GM21526 (cell line): ENCODE data around the gene CABLES1.
"Not testable (repeated sequence)": the region's sequence is repeated elsewhere in the genome, so short reads cannot be mapped to it uniquely, and the experiment has no call there.

Experiments used
- ATAC-seq: cut with Tn5 transposase; IDR thresholded peaks from one replicate; pipeline ENCODE4 v1.9.1; 2021; ENCODE audit warnings: moderate library complexity; ENCODE audit not compliant: unreplicated experiment, low FRiP score

The CABLES1 gene

DNA sequence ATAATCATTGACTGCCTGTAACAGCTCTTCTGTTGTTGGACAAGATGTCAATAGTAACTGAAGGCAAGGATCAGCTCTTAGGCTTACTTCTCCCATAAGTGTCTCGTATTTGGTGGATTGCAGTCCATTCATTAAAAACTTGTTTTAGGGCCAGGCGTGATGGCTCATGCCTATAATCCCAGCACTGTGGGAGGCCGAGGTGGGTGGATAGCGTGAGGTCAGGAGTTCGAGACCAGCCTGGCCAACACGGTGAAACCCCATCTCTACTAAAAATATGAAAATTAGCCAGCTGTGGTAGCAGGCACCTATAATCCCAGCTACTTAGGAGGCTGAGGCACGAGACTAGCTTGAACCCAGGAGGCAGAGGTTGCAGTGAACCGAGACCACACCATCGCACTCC, 26.1 kb upstream of the CABLES1 start:
- not testable (repeated sequence) for ATAC-seq

DNA sequence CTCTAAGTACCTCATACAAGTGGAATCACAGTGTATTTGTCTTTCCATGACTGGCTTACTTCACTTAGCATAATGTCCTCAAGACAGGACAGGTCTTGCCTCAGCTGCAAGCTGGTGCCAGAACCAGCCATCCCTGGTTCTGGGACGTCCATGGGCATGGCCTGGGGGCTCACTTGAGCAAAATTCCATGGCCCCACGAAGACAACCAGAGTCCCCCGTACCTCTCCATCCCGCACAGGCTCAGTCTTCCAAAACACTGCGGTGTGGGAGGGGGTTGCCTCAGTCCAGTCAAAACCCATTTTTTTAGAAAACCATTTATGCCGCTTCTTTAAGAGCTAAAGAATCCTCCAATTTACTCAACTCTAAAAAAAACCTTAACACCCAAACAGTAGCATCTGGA, 21.7 kb upstream of the CABLES1 start:
- ATAC-seq, result no peak

DNA sequence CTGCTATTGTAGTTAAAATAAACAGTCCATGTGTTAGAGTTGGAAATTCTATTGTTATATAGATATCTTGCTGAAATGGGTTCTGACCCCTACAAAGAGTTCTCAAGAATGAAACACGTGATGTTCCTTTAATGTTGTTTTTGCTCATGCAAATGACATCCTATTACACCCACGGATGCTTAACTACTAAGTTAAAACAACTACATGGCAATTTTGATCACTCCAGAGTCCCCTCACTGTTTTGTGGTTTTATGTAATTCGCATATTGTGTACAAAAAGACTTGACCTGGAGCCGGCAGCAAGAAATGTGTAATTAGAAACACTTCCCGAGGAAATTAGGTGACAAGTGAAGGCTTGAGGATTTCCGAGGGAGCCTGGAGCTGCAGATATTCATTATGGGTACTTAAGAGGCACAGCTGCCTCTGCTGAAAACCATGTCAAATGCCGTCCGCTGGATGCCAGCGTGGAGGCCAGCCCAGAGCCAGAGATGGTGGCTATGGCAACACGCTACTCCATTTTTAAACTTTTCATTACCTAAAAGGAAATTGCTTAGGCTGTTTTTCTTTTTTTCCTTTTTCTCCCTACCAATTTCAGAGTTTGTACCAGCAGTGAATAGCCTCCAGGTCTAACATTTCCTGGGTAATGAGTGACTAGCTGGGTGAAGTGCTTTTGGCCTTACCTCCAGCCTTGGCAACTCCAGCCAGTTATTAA, 21.0 kb upstream of the CABLES1 start:
- no peak for ATAC-seq

DNA sequence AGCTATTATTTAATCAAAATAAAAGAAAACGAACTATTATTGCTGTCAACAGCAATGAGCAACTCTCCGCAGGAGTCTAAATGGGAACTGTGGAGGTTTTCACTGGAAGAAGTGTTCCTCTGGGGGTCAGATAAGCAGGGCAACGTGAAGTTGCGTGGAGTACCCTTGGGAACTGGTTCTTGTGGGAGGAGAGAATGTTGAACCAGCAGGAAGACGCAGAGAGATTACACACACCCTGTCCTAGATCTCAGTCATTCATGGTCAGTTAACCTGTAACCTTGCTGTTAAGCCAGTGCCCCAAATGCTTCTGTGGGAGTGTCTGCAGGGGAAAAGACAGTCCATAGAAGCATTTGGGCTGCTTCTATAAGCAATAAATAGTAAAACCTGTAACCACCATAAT, 20.4 kb upstream of the CABLES1 start:
- ATAC-seq, result no peak

DNA sequence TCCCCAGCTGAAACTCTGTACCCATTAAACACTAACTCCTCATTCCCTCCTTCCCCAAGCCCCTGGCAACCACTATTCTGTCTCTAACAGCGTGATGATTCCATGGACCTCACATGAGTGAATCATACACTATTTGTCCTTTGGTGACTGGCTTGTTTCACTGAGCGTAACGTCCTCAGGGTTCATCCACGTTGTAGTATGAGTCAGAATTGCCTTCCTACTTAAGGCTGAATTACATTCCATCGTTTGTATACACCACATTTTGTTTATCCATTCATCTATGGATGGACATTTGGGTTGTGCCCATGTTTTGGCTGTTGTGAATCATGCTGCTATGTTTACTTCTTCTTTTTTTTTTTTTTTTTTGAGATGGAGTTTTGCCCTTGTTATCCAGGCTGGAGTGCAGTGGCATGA, 19.6 kb upstream of the CABLES1 start:
- no peak for ATAC-seq

DNA sequence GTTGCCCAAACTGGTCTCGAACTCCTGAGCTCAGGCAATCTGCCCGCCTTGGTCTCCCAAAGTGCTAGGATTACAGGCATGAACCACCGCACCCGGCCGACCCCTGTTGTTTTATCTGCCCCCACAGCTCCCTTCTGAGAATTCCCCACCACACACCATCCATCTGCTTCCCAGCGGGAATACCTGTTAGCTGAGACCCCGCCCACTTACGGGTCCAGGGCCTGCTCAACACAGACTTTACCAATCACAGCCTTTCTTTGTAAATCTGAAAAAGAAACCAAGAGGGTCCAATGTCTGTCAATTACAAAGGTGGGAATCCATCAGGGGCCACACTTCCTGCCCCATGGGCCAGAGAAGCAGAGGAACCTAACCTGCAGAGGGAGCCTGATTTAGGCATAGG, 14.2 kb upstream of the CABLES1 start:
- no peak for ATAC-seq

DNA sequence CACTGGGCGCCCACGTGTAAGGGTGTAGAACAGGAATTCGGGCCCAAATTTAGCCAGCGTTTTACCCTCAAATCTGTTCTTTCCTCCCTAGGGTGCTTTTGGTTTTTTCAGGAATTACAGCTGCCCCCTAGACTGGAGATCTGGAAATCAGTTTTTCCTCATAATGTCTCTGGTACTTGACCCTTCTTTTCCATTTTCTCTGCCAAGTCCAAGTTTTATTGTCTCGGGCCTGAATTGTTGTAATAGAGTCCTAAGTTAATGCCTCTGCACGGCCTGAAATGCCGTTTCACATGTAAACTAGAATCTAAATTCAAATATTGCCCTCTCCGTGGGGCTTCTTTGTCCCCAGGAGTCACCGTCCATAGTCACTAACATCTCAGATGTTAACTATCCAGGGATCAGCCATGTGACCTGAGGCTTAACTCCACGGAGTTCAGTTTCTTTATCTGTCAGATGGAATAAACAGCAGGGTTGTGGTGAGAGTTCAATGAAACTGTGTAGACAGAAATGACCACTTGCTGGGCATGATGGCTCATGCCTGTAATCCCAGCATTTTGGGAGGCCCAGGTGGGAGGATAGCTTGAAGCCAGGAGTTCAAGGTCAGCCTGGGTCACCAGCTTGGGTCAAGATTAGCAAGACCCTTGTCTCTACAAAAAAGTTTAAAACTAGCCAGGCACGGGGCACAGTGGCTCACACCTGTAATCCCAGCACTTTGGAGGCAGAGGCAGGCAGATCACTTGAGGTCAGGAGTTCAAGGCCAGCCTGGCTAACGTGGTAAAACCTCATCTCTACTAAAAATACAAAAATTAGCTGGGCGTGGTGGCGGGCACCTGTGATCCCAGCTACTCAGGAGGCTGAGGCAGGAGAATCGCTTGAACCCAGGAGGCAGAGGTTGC, 12.7 kb upstream of the CABLES1 start:
- ATAC-seq, result no peak

DNA sequence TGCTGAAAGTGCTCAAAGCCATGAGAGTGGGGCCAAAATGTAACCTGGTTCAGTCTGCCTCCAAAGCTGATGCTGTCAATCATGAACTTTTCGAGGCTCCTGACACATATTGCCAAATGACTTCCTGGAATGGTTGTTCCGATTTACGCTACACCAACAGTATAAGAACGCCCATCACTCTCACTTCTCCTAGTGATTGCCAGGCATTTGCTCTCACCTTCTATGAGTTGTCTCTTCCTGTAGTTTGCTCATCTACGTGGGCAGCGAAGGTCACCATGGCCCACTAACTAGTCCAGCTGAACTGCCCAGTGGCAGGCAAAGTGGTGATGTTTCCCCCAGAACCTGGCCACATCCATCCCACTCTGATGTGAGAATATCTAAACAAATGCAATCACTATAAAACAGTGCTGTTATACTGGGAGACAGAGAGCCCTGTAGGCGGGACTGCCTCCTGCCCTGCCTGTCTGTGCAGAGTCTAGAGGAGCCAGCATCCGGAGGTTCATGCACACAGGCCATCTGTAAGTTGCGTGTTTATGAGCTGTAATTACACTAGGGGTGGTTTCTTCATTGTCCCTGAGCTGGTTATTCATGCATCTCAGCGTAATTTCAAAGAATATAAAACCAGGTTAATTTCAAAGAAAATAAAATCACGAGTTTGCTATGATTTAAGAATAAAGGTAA, 8.8 kb upstream of the CABLES1 start:
- no peak for ATAC-seq

DNA sequence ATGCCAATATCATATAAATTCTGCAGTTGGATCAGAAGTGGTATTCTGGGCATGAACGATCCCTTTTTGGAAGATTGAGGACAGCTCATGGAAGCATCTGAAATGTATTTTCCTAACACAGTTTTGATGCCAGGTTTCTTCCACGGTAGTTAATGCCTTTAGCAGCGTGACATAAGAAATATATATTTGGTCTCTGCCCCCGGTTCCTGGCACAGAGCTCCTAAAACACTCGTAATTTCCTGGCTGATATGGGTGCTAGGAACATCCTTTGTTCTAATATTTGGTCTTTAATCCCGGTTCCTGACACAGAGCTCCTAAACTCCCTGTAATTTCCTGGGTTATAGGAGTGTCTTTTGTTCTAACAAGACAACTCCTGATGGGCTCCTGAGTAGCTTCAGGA, 8.2 kb upstream of the CABLES1 start:
- ATAC-seq, result no peak

DNA sequence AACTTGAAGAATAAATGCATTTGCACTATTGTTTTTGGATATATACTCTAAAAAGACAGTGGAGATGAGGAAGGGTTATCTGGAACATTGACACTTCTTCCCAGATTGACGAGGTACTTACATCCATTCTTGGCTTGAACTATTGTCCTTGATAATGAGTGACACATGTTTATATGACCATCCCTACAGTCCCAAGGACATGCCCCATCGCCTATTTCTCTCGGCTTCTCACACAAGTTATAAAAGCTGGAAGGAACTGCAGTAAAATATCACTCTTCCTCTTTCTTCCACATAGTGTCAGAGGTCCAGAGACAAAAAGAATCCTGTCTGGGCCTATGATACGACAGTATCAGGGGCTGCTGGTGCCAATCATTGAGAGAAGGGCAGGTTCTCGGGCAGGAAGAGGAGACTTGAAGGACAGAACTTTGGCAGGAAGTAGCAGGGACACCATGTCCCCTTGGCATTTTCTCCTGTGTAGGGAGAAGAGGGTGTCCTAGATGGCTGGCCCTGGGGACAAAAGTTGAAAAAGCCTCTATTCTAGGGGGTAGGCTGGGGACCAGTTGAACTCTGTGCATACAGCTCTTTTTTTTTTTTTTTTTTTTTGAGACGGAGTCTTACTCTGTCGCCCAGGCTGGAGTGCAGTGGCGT, 5.8 kb upstream of the CABLES1 start:
- ATAC-seq, result no peak

DNA sequence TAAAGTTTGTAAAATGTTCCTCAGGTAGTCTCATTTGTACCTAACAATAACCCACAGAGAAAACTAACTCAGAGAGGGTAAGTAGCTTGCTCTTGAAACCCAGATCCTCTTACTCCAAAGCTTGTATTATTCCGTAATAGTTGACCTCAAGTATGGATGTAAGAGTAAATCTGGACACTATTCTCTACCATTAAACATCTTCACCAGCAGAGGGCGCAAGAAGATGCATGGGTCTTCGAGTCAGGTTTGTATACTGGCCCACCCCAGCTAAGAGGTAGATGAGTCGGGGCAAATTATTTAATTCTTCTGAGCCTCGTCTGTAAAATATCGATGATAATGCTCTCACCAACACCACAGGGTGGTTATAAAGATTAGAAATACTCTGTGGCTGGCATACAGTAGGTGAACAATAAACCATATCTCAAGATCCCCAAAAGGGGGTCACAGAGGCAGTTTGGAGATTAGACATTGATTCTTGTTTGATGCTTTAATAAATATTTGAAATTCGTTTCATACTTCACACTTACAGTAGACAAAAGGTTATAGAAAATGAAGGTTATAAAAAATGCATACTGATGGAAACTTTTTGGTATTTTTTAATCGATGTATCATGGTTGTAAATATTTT, 3.5 kb upstream of the CABLES1 start:
- no peak for ATAC-seq

DNA sequence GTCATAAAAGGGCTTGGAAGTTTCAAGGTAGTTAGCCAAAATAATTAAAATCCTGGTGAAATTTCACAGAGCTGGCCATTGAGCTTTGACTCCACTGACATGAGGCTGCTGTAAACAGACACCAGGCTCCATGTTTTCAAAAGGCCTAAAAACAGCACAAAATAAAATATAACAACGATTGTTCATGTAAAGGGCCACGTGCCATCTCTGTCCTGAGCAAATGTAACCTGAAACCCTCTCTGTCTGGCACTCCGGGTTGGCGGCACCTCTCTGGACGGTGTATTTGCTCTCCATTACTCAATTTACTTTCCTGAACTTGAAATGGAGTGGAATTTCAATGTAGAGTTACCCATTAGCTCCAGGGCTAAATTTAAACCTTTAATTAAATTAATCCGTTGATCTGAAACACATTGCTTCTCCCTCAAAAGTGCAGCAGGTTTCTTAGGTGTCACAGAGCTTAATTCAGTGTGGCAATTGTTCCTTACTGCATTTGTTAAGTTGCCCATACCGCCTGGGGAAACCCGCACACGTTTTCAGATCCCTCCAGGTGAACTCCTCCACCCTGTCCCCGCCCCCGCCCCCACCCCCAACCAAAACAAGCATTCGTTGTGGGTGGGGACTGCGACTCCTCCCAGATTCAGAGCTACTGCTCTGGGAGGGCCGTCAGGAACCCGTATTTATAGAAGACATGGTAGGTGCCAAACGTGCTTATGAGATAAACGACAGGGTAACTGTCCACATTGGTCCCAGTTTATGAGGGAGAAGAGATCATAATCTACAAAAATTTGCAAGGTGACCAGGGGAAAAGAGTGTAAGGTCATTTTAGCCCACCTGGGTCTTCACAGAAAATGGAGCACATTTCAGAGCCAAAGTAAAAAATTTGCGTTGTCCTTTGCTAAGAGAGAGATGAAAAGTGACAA, 1.2 kb upstream of the CABLES1 start:
- no peak for ATAC-seq

DNA sequence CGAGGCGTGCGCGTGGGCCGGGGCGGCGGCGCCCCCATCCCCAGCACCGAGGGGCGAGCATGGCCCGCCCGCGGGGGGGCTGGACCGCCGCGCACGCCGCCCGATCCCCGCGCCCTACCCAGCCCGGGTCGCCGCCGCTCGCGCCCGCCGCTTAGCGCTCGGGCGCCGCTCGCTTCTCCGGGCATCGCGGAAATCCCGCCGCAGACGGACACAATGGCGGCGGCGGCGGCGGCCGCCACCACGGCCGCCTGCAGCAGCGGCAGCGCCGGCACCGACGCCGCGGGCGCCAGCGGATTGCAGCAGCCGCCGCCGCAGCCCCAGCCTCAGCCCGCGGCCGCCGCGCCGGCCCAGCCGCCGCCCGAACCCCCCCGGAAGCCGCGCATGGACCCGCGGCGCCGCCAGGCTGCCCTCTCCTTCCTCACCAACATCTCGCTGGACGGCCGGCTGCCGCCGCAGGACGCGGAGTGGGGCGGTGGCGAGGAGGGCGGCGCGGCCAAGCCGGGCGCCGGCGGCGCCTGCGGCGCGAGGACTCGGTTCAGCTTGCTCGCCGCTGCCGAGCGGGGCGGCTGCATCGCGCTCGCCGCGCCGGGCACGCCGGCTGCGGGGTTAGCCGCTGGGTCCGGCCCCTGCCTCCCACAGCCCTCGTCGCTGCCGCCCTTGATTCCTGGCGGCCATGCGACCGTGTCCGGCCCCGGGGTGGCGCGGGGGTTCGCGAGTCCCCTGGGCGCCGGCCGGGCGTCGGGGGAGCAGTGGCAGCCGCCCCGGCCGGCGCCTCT, 453 bp downstream of the CABLES1 start:
- ATAC-seq, result no peak

DNA sequence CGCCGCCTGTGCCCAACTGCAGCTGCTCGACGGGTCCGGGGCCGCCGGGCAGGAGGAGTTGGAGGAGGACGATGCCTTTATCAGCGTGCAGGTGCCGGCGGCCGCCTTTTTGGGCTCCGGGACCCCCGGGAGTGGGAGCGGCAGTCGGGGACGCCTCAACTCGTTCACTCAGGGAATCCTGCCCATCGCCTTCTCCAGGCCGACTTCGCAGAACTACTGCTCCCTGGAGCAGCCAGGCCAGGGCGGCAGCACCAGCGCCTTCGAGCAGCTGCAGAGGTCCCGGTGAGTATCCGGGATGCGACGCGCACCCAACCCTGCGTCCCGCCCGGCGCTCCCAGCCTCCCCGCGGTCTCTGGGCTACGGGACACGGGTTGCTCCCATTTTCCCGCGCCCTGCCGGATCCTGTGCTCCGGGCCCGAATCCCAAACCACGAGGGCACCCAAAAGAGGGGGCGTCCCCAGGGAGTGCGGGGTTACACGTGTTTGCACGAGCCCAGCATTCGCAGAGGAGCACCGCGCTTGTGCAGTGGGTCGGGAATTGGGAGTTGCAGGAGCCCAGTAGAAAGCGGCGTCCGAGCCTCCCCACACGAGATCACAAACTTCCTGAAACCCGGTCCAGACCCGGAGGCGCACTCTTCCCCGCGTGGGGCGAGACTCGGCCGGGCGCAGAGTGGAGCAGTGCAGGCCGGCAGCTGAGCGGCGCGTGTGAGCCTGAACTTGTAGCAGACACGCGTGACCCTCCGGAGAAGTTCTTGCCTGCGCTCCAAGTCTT, 1.2 kb downstream of the CABLES1 start:
- ATAC-seq, result no peak

DNA sequence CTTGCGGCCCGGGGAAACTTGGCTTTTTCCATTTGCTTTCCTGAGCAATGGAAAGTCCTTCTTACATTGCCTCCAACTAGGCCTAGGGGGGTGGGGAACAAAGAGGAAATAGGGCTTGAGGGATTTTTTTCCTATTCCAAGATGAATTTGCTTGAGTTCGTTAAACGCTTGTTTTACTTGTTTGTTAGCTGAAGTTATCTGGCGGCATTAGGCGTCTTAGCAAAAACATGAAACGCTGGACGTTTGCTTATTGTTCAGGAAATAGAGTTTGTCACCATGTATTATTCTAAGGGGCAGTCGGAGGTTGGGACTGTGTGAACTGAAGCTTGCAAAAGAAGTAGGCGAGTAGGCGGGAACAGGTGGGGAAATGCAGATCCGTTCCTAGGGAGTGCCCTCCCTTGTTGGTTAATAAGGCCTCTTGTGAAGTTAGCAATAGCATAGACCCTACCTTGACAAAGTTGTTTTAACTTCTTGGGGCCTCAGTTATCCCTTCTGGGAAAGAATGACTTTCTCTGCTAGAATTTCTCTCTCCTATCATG, 1.9 kb downstream of the CABLES1 start:
- ATAC-seq, result no peak

DNA sequence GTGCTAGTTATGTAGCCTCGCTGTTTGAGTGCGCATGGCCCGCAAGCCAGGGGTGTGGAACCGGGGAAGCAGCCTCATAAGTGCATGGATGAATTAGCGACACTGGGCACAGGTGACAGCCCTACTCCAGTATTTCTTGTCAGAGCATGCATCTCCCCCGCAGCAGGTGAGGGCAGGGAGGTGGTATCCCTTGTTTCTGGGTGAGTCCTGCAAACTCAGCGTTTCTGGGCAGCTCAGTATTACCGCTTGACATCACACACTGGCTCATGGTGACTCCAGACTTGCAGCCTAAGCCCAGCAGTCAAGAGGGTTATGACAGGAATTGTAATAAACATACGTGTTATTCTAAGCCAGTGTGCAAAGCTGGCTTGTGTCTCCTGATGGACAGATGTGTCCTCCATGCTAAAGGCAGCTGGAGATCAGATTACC, 2.5 kb downstream of the CABLES1 start:
- ATAC-seq, result no peak

DNA sequence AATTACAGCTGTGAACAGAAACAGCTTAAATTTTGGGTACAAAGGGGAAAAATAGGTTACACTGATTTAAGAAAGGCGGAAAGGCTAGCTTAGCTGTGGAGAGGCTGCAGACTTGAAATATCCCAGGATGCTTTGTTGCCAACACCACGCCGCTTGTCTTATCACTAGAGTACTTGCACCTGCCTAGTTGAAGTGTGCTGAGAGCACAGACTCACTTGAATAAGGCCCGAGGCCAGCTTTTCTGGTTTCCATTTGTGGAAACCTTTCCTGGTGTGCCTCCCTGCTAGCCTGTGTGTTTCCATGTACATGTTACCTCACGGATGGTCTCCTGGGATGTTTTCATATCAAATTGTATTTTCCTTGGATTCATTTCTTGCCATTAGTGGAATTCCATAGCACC, 3.2 kb downstream of the CABLES1 start:
- no peak for ATAC-seq
